Activated T-cell treated with anti-CD3 and anti-CD28 coated beads, Interleukin-2, amount 50 U/mL, for 4 hours (primary cell): ENCODE results near the gene KRT17. TPM values are rescaled to one million over a fixed set of nuclear protein-coding genes. Genes with fewer than 3 reads are reported as not detected.
"Not testable (repeated sequence)": the region's sequence is repeated elsewhere in the genome, so short reads cannot be mapped to it uniquely, and the experiment has no call there.

Source experiments
- ATAC-seq, 2 donors: fragments of 200-7000 bp; cut with Tn5 transposase; one replicate each; pipeline ENCODE4 v1.10.0; 2021
- DNase-seq: peaks from one replicate; pipeline ENCODE4 v3.0.0-alpha.2; 2020
- H3K27me3 Mint-ChIP-seq: one replicate; pipeline ENCODE4 v1.8.0; 2021; ENCODE audit warnings: low read depth, mixed read lengths
- H3K36me3 Mint-ChIP-seq: one replicate; pipeline ENCODE4 v1.8.0; 2022; ENCODE audit warnings: mixed read lengths; ENCODE audit not compliant: insufficient read depth
- H3K4me1 Mint-ChIP-seq: one replicate; pipeline ENCODE4 v1.8.0; 2021; ENCODE audit warnings: low read depth, mixed read lengths
- H3K4me3 Mint-ChIP-seq: one replicate; pipeline ENCODE4 v1.8.0; 2021; ENCODE audit warnings: mild to moderate bottlenecking, moderate library complexity, mixed read lengths
- H3K9me3 Mint-ChIP-seq: one replicate; pipeline ENCODE4 v1.8.0; 2021; ENCODE audit warnings: mixed read lengths
- total RNA-seq, 3 donors: library from RNA; stranded (reverse); gene quantifications; one replicate each; pipeline ENCODE4 v1.2.1, GENCODE V29; 2021

The KRT17 gene
- total RNA-seq, 3 donors from 2014 or later = not detected

GRCh38 chr17:41578538-41578937, 45.8 kb downstream of the KRT17 start:
- Mint-ChIP-seq H3K27me3 (peaks cover 60% of the 10 kb centered on the region), H3K9me3 (no peaks in the 10 kb centered on the region), H3K4me3 (no peak overlapping the region), H3K36me3 (no peaks in the 10 kb centered on the region), H3K4me1 (no peaks in the 10 kb centered on the region)
- ATAC-seq (no peak), DNase-seq (no peak)

- not testable (repeated sequence) for ATAC-seq, H3K4me1 Mint-ChIP-seq, H3K9me3 Mint-ChIP-seq, DNase-seq, H3K4me3 Mint-ChIP-seq, H3K36me3 Mint-ChIP-seq
- H3K27me3 Mint-ChIP-seq = peaks cover 64% of the 10 kb centered on the region
These were observed 47.6 kb downstream of the KRT17 start for GRCh38 chr17:41576740-41577139.

DNA sequence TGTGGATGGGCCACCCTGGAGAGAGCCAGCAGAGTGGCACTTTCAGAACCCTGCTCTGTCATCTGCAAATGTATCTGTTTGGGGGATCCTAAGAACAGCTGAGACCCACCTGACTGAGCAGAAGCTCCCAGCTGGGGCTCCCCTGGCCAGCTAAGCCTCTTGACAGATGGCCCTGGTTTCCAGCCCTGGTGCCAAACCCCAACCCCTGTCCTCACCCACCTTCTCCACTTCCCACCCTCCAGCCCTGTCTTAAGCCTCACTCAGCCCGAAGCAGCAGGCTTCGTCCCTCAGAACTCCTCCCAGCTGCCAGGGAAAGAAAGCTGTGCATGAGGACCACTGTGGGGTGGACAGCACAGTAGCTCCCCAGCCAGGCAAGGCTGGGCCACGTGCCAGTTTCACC, 49.0 kb downstream of the KRT17 start:
- H3K27me3 Mint-ChIP-seq = peaks cover 67% of the 10 kb centered on the region
- H3K4me1 Mint-ChIP-seq = no peaks in the 10 kb centered on the region
- no peak overlapping the region for H3K4me3 Mint-ChIP-seq
- no peaks in the 10 kb centered on the region for H3K9me3 Mint-ChIP-seq
- DNase-seq (no peak), ATAC-seq (no peak)
- no peaks in the 10 kb centered on the region for H3K36me3 Mint-ChIP-seq

DNA sequence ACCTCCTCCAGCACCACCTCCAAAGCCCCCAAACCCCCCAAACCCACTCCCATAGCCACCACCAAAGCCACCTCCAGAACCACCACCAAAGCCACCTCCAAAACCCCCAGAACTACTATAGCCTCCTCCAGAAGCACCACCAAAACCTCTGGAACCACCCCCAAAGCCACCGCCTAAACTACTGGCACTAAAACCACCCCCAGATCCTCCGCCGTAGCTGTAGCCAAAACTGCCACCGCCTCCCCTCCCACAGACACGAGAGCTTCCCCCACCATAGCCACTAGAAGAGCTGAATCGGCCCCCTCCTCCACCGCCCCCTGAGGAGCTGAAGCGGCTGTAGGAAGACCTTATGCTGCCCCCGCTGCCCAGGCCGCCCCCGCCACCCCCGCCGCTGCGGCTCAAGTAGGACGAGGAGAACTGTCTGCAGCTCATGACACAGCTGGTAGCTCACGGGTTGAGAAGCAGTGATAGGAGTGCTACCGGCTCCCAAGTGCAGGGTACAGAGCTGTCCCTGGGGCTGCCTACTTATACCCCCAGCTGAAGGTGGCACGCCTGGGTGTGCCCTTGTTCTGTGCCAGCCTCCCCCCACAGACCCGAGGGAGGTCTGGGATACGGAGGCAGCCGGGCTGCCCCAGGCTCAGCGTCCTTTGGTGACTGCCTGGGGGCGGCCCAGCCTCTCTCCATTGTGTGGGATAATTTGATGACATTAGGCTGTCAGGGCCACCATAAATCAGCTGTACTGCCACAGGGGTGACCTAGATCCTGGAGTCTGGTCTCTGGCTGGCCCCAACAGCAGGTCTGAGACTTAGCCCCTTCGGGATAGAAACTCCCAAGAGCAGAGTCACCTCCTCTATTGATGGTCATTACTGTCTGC, 52.6 kb downstream of the KRT17 start, which contains the start of gene KRT9:
Gene KRT9 (minus strand): TSS at position 499 of the 874 bp plus-strand sequence. CDS start 67 bp downstream, at position 432.
- Mint-ChIP-seq H3K4me3 (no peak within 1 kb of the TSS), H3K4me1 (peaks cover 5% of the 10 kb centered on the region), H3K36me3 (no peaks in the 10 kb centered on the region), H3K9me3 (peaks cover 7% of the 10 kb centered on the region), H3K27me3 (peaks cover 38% of the 10 kb centered on the region)
- DNase-seq = no peak
- no peak for ATAC-seq

Other genes with a start within 250 kb of the KRT17 start
- gene KRT34, start 242.3 kb downstream of the KRT17 start, total RNA-seq = not detected
- not detected for gene KRT31, start 227.0 kb downstream of the KRT17 start, total RNA-seq
- gene KRT37, start 200.0 kb downstream of the KRT17 start, total RNA-seq = not detected
- gene KRT38, start 183.6 kb downstream of the KRT17 start, total RNA-seq = not detected
- not detected for gene KRT32, start 157.2 kb downstream of the KRT17 start, total RNA-seq
- not detected for gene KRT35, start 143.4 kb downstream of the KRT17 start, total RNA-seq
- gene KRT36, start 134.7 kb downstream of the KRT17 start, total RNA-seq = not detected
- not detected for gene KRT13, start 119.0 kb downstream of the KRT17 start, total RNA-seq
- gene KRT15, start 105.7 kb downstream of the KRT17 start, total RNA-seq = not detected
- 1 to 10 TPM; 1.1 to 2.0 (median 1.8) TPM for gene KRT19, start 96.3 kb downstream of the KRT17 start, total RNA-seq
- not detected for gene KRT9, start 52.5 kb downstream of the KRT17 start, total RNA-seq
- not detected for gene KRT14, start 37.7 kb downstream of the KRT17 start, total RNA-seq
- not detected for gene KRT16, start 11.8 kb downstream of the KRT17 start, total RNA-seq
- 1,000 to 10,000 TPM; 1,373 to 1,742 (median 1,506) TPM for gene EIF1, start 64.3 kb upstream of the KRT17 start, total RNA-seq
- not detected for gene GAST, start 87.8 kb upstream of the KRT17 start, total RNA-seq
- under 1 TPM in 1 of 3 donors, not detected in 2; 0.18 TPM for gene HAP1, start 110.1 kb upstream of the KRT17 start, total RNA-seq
- under 1 TPM; 0.86 to 0.98 (median 0.92) TPM for gene JUP, start 162.1 kb upstream of the KRT17 start, total RNA-seq
- gene P3H4, start 187.4 kb upstream of the KRT17 start, total RNA-seq = 1 to 10 TPM; 2.0 to 3.6 (median 2.5) TPM
- 1 to 10 TPM in 1 of 3 donors, under 1 TPM in 2; 0.68 to 1.2 (median 0.76) TPM for gene FKBP10, start 188.4 kb upstream of the KRT17 start, total RNA-seq
- gene NT5C3B, start 211.7 kb upstream of the KRT17 start, total RNA-seq = 10 to 100 TPM; 29.7 to 53.6 (median 41.9) TPM
- not detected for gene KLHL10, start 213.2 kb upstream of the KRT17 start, total RNA-seq
- gene KLHL11, start 240.8 kb upstream of the KRT17 start, total RNA-seq = 10 to 100 TPM; 27.7 to 31.2 (median 30.3) TPM